ENCODE measurements around the gene ENAH. TPM values are rescaled to one million over a fixed set of nuclear protein-coding genes. Genes with fewer than 3 reads are reported as not detected.

Gene ENAH
- total and polyA plus RNA-seq, 10 donors: 5.1 to 98.1 (median 44.8) TPM

- WGBS, 5 donors: 74 to 83% (median 80%) methylated on average over 4 of the region's 4 CpGs
Measured at GRCh38 chr1:225670806-225671733, 18.1 kb upstream of the ENAH start.

GRCh38 chr1:225670356-225670755 is 17.4 kb upstream of the ENAH start:
- Histone ChIP-seq H3K9me3 (no peaks in the 10 kb centered on the region), H3K27ac (no peak overlapping the region), H3K27me3 (replicated peaks in 1 of 7) (no peaks in the 10 kb centered on the region), H3K36me3 (no peaks in the 10 kb centered on the region), H3K4me1 (peaks cover 0 to 8% (median 0%) of the 10 kb centered on the region in 6 donors), H3K4me3 (no peak overlapping the region)
- 84 to 90% (median 87%) methylated on average over 7 of the region's 7 CpGs for WGBS, 5 donors
- TF ChIP-seq POLR2AphosphoS5 (IDR thresholded peaks at IDR 0.05) (no peak), CTCF (IDR thresholded peaks at IDR 0.05 in 8 of 11, conservative IDR thresholded peaks at IDR 0.05 in 3 of 11) (no peak), POLR2A (IDR thresholded peaks at IDR 0.05) (no peak)
- intact Hi-C loops (cut with DNase I; ENCODE audit: low total_unique reads): no loop called here
- no peak for DNase-seq

More at GRCh38 chr1:225670806-225671733, 18.1 kb upstream of the ENAH start:
- H3K4me3 ChIP-seq: no peak overlapping the region
- H3K27ac ChIP-seq: no peak overlapping the region
- intact Hi-C loops (cut with DNase I; ENCODE audit: low total_unique reads): no loop called here
- no peaks in the 10 kb centered on the region for H3K36me3 ChIP-seq
- peaks cover 0 to 2% (median 0%) of the 10 kb centered on the region in 7 donors for H3K27me3 ChIP-seq (replicated peaks in 1 of 7)
- no peak for DNase-seq
- H3K4me1 ChIP-seq: peaks cover 0 to 6% (median 0%) of the 10 kb centered on the region in 6 donors
- H3K9me3 ChIP-seq: no peaks in the 10 kb centered on the region
- TF ChIP-seq POLR2AphosphoS5 (IDR thresholded peaks at IDR 0.05) (no peak), POLR2A (IDR thresholded peaks at IDR 0.05) (no peak), CTCF (IDR thresholded peaks at IDR 0.05 in 8 of 11, conservative IDR thresholded peaks at IDR 0.05 in 3 of 11) (no peak)

- intact Hi-C loops (cut with DNase I; ENCODE audit: low total_unique reads): no loop called here
- DNase-seq: no peak
- H3K27me3 ChIP-seq (replicated peaks in 1 of 7): no peaks in the 10 kb centered on the region
Measured at GRCh38 chr1:225668222-225668621, 15.3 kb upstream of the ENAH start.

More at GRCh38 chr1:225668222-225668621, 15.3 kb upstream of the ENAH start:
- Histone ChIP-seq H3K9me3 (no peaks in the 10 kb centered on the region), H3K4me3 (no peak overlapping the region), H3K36me3 (no peaks in the 10 kb centered on the region), H3K4me1 (peaks cover 0 to 8% (median 0%) of the 10 kb centered on the region in 6 donors), H3K27ac (no peak overlapping the region)
- TF ChIP-seq POLR2A (IDR thresholded peaks at IDR 0.05): no peak
- TF ChIP-seq CTCF (IDR thresholded peaks at IDR 0.05 in 8 of 11, conservative IDR thresholded peaks at IDR 0.05 in 3 of 11): no peak
- no peak for TF ChIP-seq POLR2AphosphoS5 (IDR thresholded peaks at IDR 0.05)
- WGBS, 5 donors: 87 to 100% (median 91%) methylated on average over 1 of the region's 1 CpG
